HG03439 (cell line): ENCODE measurements around the gene RABEP1.

Experiments used
- ATAC-seq: cut with Tn5 transposase; IDR thresholded peaks from one replicate; pipeline ENCODE4 v1.9.1; 2021; ENCODE audit warnings: mild to moderate bottlenecking, moderate library complexity; ENCODE audit not compliant: unreplicated experiment

RABEP1 gene

DNA sequence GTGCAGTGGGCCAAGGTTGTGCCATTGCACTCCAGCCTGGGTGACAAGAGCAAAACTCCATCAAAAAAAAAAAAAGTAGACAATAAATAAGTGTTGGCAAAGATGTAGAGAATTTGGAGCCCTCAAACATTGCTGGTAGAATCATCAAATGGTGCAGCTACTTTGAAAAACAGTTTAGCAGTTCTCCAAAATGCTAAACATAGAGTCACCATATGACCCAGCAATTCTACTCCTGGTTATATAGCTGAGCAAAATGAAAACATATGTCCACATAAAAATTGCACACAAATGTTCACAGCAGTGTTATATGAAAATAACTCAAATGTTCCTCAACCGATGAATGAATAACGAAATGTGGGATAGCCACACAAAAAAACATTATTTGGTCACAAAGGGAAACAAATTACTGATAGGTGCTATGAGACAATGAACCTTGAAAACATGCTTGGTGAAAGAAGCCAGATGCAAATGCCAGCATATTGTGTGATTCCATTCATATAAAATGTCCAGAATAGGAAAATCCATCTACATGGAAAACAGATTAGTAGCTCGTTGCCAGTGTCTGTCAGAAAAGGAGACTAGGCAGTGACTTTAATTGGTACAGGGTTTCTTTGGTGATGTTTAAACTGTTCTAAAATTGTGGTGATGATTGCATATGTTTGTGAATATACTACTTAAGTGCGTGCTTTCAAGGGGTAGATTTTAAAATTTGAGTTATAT, 12.7 kb upstream of the RABEP1 start:
- ATAC-seq: no peak

DNA sequence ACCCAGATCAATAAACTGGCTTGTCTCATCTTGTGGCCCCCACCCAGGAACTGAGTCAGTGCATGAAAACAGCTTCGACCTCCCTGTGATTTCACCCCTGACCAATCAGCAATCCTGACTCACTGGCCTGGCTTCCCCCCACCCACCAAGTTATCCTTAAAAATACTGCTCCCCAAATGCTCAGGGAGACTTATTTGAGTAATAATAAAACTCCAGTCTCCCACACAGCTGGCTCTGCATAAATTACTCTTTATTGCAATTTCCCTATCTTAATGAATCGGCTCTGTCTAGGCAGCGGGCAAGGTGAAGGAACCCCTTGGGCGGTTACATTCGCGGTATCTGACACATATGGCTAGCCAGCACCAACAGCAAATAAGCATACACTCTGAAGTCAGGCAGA, 9.8 kb upstream of the RABEP1 start:
- no peak for ATAC-seq

DNA sequence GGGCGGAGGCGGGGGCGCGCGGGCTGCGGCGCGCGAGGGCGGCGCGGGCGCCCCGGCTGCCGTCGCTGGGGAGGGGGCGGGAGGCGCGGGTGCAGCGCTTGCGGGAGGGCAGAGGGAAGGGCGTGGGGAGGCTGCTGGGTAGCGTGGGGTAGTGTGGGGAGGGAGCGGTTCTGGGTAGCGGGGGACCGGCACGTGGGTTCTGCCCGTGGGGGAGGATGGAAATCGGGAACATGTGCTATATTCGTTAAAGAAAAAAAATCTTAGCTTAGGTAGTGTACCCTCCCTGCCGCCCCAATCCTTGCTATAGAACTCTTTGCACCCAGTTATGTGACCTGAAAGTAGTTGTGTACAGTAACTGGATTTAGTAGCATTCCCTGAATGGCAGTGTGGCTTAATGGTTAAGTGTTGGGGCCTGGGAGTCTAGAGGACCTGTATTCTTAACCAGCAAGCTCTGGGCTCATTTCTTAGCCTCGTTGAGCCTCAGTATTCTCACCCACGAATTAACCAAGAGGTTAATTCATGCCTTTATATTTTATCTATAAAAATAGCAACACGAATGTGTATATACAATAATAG, 646 bp downstream of the RABEP1 start:
- no peak for ATAC-seq

DNA sequence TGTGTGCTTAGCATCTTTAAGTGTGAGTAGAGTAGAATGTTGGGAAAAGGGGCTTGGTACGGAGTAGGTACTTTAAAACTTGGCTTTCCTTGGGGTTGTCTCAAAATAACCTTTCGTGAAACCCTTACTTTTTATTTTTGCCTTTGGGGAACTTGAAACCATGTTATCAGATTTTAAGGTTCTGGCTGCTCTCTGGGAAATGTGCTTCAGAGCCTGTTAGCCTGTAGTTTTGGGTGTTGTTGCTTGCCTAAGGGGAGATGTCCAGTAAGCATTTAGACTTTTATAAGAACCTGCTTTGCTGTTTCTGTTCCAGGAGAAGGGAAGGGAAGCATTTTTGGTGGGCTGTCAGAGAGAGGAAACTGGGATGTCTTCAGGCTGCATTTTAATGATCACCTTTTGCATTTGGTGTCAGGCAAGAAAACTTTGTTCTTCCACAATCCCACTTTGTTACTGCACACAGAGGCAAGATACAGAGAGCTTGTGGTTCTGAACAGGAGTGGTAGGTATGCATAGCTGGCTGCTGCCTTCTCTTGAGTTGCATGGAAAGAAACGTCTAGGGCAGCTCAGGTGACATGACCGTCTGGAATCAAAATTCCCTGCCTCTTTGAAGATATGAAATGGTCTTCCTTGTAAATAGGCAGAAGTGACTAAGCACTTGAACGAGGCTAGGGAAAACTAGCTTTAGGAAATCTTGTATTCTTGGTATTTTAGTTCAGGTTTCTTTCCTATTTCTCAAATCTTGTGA, 1.7 kb downstream of the RABEP1 start:
- no peak for ATAC-seq

DNA sequence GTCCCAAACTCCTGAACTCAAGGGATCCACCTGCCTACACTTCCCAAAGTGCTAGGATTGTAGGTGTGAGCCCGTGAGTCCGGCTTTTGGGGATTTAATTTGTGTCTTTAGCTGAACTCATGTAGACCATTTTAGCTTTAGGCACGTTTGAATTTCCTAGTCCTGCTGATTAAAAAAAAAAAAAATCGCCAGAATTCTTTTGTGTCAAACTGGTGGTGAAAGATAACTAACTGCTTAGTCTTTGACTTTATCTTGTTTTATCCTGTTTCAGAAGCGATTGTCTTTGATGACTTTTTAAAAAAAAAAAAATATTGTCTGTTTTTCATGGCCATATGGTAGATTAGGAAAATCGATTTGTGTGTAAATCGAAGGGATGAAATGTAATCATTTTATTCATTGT, 2.6 kb downstream of the RABEP1 start:
- ATAC-seq: no peak

DNA sequence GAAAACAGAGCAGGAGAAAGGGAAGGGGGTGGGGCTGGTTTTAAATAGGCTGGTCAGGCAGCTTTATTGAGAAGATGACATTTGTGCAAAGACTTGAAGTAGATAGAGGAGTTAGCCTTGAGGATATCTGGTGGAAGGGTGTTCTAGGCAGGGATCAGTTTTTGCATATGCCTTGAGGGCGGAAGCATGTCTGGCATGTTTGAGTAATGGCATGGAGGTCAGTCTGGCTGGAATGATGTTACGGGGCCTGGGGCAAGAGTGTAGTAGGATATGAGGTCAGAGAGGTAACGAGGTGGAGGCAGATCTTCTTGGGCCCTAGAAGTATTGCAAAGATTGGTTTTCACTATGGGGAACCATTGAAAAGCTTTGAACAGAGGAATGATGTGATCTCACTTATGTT, 4.8 kb downstream of the RABEP1 start:
- no peak for ATAC-seq

DNA sequence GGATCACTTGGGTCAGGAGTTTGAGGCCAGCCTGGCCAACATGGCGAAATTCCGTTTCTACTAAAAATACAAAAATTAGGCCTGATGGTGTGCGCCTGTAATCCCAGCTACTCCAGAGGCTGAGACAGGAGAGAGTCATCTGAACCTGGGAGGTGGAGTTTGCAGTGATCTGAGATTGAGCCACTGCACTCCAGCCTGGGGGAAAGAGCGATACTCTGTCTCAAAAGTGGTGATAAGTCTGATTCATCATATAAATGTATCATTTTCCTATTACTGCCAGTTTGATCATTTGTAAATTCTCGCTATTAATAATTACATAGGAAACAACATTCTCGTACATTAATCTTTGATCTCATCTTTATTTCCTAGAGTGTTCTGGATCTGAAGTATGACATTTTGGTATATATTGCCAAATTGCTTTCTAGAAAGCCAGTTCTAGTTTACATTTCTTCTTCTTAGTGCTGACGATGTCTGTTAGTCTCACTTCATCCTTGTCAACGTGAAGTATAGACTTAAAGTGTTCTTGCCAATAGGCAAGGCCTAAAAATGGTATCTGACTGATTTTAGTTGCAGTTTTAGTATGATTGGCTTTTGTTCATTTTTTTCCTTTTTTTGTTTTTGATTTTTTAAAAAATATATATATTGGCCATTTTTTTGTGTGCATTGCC, 9.7 kb downstream of the RABEP1 start:
- ATAC-seq: no peak

DNA sequence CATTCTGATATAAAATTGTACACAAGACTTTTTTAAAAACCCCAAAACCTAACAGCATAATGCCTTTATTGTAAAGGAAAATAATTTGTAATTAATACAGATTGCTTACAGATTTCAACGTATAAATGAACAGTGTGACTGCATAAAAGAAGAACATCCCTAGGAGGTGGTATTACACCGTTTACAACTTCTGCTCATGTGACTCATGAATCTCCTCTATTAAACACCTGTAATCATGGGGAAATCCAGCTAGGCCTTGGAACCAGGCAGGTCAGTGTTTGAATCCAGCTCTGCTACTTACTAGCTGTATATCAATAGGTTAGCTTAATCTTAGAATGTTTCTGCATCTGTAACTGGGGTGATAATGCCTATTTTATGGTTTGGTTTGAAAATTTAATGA, 15.2 kb downstream of the RABEP1 start:
- no peak for ATAC-seq

DNA sequence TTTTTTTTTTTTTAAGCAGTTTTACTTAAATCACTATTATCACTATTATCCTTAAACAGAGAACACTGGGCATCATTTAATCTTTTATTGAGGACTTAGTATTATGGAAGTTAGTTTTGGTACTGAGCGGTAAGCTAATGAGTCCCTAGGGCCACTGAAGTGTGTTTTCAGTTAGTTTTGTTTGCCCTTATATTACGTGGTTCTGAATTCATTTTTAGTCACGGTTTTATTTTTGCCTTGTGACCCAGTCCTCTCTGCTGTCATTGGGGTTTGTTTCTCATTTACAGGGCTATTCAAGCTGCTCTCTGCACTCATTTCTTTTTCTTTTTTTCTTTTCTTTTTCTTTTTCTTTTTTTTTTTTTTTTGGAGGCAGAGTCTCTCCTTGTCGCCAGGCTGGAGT, 17.3 kb downstream of the RABEP1 start:
- ATAC-seq: no peak

DNA sequence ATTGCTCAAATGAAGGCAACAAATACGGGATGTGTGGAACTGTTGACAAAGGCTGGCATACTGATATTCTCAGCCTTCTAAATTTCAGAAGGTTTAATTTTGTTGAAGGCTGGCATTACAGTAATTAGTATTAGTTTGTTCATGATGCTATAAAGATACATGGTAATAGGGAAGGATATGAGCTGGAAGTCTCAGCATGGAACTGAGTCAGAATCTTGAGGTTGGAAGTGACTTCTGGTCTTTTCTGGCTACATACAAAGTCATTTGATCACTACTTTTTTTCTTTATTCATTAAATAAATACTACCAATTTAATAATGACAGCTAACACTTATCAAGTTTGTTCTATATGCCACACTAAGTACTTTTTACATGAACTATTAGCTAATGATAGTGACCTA, 22.6 kb downstream of the RABEP1 start:
- no peak for ATAC-seq

DNA sequence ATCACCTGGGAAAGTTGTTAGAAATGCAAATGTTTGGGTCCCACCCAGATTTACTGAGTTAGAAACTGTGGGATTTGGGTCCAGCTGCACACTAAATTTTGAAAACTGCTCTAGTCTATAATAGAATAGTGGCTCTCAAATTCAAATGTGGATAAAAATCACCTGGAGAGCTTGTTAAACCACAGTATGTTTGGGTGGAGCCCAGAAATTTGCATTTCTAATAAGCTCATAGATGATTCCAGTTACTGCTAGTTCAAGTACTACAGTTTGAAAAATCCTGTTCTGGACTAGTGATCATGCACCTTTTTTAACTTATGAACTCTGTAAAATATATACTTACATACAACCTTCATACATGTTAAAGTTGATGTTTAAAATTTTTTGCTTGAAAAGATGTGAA, 27.8 kb downstream of the RABEP1 start:
- ATAC-seq: no peak

DNA sequence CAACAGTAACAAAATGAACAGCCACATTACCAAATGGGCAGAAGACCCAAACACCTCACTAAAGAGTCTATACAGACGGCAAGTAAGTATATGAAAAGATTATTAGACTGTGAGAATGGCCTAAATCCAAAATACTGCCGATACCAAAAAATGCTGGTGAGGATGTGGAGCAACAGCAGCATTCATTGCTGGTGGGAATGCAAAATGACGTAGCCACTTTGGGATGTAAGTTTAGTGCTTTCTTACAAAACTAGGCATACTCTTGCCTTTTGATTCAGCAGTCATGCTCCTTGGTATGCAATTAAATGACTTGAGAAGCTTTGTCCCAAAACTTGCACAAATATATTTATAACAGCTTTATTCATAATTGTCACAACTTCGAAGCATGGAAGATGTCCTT, 43.8 kb downstream of the RABEP1 start:
- no peak for ATAC-seq

DNA sequence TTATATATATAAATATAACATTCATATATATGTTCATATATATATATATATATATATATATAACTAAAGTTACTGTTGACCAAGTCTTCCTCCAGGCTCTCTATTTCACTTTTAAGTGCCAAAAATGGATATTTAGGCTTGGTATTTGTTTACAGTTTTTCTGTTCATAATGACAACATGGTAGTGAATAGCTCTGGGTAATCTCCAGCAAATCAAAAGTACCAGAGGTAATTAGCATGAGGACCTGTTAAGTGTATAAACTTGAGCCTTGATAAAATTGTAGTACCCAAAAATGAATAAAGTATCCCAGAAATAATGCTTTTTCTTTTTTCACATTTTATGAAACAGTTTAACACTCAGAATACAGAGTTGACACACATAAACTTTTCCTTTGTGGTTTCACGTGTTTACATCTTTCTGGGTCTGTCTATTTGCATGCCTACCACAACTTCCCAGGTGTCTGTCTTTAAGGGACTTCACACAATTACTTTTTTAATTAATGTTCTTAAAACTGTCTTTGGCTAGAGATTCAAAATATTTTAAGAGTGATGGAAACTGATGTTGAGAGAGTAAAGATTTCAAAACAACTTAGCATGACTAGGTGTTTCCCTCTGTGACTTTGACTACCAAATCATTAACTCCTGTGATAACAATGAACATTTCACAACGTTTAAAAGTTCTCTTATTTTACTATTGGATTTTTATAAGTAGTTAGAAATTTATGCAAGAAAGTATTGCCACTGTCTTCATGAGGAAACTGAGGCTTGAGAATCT, 47.9 kb downstream of the RABEP1 start:
- ATAC-seq: no peak

DNA sequence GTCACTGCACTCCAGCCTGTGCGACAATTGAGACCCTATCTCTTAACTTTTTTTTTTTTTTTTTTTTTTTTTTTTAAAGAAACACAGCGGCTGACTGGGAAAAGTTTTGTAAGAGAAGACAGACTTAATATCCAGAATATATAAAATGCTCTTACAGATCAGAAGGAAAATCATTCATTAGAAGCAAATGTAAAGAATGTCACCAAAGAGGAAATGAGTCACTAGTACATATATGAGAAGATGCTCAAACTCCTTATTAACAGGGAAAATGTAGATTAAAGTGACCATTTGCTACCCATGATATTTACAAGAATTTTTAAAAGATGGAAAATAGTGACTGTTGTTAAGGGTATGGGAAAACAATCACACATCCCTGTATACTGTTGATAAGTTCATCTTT, 48.9 kb downstream of the RABEP1 start:
- ATAC-seq: no peak

DNA sequence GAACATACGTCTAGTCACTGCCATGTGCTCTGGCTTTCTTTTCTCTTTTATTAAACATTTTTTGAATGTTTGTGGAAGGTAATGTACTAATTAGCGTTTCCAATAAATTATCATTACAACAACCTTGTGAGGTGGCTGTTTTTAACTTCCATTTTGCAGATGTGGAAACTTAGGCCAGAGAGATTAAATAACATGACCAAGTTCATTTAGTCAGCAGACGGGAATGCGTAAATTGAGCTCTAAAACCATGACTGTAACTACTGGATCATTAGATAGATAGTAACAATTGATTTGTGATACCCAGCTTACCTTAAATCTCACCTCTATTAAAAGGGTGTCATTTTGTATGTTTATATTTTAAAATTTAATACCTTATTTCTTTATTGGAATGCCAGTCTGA, 49.4 kb downstream of the RABEP1 start:
- ATAC-seq: no peak

DNA sequence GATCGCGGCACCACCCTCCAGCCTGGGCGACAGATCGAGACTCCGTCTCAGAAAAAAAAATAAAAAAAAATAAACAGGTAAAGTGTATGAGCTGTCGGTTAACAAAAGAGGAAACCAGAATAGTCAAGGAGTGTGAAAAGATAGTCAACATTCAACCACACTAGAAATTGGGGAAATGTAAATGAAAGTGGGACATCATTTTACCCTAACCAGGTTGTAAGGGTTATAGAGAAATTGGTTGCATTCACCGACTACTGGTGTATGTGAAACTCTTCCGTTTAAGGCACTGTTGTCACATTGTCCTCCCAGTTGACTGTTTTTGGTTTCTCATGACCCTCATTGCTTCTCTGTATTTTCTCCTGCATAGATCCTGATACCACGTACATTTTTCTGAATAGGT, 62.8 kb downstream of the RABEP1 start:
- ATAC-seq: no peak

DNA sequence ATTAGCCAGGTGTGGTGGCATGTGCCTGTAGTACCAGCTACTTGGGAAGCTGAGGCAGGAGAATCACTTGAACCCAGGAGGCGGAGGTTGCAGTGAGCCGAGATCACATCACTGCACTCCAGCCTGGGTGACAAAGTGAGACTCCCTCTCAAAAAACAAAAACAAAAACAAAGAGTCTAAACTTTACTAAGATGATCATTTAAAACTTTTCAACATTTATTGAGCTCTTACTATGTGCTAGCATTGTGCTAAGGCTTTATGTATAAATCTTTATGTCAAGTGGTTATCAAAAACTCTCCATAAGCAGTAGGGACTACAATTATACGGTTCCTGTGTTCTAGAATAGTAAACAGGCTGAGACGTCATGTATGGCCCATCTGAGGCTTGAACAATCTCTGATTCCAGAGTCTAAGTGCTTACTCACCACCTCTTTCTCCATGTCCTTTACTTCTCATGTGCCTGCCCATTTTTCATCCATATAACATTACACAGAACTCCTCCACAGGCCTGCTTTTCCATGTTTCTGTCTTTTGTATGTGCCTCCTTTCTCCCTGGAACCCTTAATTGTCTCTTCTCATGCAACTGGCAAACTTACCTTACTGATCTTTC, 70.7 kb downstream of the RABEP1 start:
- no peak for ATAC-seq

DNA sequence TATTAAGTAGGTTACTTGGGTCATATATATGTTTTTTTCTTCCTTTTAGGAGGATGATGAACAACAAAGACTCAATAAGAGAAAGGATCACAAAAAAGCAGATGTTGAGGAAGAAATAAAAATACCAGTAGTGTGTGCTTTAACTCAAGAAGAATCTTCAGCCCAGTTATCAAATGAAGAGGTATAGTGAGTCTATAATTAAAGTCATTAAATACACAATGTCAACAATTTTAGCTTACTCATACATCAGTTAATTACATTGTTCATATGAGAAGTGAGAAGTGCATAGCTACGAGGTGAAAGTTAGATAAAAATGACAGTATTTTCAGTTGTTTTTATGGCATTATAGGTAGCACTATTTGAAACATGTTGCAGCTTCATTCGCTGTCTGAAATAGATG, 72.2 kb downstream of the RABEP1 start:
- no peak for ATAC-seq

DNA sequence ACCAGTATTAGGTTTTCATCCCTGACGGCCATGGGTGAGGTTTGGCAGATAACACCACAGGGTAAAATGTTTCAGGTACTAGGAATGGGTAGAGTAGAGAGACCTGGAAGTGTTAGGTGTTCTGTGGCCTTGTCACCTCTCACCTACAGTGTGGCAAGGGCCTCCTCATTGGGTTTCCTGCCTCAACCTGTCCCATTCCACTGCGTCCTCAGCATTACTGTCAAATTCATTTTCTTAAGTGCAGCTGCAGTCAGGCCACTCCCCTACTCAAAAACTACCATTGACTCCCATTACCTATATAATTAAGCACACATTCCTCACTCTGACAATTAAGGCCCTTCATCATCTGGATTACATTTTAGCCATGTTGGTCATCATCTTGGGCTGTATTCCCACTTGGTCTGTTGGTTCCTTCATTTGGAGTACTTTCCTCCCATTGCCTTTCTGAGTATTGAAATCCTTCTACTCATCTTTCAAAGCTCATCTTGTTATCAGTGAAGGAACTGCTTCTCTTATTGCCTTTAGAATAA, 72.9 kb downstream of the RABEP1 start:
- no peak for ATAC-seq

DNA sequence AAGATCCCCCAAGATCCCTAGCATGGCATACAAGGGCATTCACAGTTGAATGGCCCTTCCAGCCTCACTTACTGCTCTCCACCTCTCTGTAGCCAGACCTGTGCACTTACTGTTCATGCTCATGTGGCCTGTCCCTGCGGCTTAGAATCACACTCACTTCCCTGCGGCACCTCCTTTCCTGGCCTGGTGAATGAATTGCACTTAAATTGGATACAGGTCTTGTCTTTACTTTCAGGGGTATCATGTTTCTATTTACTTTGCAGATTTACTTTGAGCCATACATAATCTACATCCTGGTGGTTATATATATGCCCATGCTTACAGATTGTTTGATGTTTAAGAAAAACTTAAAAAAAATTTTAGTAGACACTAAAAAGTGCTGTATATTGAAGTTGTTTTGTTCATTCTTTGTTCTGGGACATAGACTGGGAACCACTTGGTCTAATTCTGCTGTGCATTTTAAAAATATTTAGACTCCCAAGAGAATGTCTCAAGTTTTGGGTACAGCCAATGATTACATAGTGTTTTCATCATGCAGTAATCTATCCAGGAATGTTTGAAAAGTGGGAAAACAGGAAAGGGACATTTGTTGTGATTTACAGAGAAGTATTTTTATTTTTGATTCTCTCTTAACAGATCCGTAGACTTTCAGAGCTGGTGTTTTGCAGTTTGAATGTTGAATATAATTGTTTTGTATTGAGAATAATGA, 73.5 kb downstream of the RABEP1 start:
- no peak for ATAC-seq
